Fibroblast of pulmonary artery (primary cell): Measurements from ENCODE around the gene DCLK1.

Source experiments
- DNase-seq: peaks from one replicate; pipeline ENCODE4 v3.0.0-alpha.2; 2010; ENCODE audit warnings: low read depth
- H3K4me3 ChIP-seq: replicated peaks from 2 replicates; pipeline ENCODE4 v1.5.1; 2011; ENCODE audit warnings: low read depth, mild to moderate bottlenecking, control low read depth, low read length, moderate library complexity
- TF ChIP-seq, protein P1 (sequence below): IDR thresholded peaks from 2 replicates; pipeline ENCODE4 v1.5.1; 2011; ENCODE audit warnings: mild to moderate bottlenecking, control low read depth, low read length, inconsistent platforms; ENCODE audit errors: missing control alignments

DCLK1 gene

GRCh38 chr13:35785576-35786303 is 345.4 kb downstream of the DCLK1 start:
- H3K4me3 ChIP-seq: no peak overlapping the region
- no peak for DNase-seq
- TF ChIP-seq, protein P1, sequence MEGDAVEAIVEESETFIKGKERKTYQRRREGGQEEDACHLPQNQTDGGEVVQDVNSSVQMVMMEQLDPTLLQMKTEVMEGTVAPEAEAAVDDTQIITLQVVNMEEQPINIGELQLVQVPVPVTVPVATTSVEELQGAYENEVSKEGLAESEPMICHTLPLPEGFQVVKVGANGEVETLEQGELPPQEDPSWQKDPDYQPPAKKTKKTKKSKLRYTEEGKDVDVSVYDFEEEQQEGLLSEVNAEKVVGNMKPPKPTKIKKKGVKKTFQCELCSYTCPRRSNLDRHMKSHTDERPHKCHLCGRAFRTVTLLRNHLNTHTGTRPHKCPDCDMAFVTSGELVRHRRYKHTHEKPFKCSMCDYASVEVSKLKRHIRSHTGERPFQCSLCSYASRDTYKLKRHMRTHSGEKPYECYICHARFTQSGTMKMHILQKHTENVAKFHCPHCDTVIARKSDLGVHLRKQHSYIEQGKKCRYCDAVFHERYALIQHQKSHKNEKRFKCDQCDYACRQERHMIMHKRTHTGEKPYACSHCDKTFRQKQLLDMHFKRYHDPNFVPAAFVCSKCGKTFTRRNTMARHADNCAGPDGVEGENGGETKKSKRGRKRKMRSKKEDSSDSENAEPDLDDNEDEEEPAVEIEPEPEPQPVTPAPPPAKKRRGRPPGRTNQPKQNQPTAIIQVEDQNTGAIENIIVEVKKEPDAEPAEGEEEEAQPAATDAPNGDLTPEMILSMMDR: no peak

GRCh38 chr13:35784286-35784951 is 346.8 kb downstream of the DCLK1 start:
- DNase-seq: no peak
- TF ChIP-seq, protein P1: no peak
- no peak overlapping the region for H3K4me3 ChIP-seq

DNA sequence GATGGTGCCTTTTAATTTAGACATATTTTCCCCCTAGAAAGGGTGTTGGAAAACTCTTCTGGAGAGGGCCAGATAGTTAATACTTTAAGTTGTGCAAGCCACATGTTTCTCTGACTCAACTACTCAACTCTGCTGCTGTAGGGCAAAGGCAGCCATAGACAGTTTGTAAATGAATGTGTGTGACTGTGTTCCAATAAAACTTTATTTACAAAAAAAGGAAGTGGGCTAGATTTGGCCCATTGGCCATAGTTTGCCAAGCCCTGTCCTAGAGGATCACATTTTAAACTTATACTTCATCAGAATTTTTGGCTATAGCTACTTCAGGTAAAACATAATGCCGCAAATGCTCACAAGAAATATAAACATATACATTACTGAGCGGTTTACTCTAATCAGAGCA is 348.4 kb downstream of the DCLK1 start:
- TF ChIP-seq, protein P1: no peak
- no peak for DNase-seq
- H3K4me3 ChIP-seq: no peak overlapping the region

GRCh38 chr13:35781036-35782000 is 349.9 kb downstream of the DCLK1 start:
- H3K4me3 ChIP-seq: no peak overlapping the region
- TF ChIP-seq, protein P1: no peak
- no peak for DNase-seq

- DNase-seq: no peak
- TF ChIP-seq, protein P1: no peak
- H3K4me3 ChIP-seq: no peak overlapping the region
Measured at GRCh38 chr13:35780613-35781012, 350.6 kb downstream of the DCLK1 start.

- H3K4me3 ChIP-seq: no peak overlapping the region
- peak; percentile 64 for DNase-seq
- TF ChIP-seq, protein P1: no peak
Measured at GRCh38 chr13:35771898-35772297, 359.3 kb downstream of the DCLK1 start.
